H1 (cell line): Measurements from ENCODE around the gene FBLN2. TPM values are rescaled to one million over a fixed set of nuclear protein-coding genes. Genes with fewer than 3 reads are reported as not detected.

Source experiments
- CTCF ChIA-PET: fragments of 300-600 bp; sonication (Branson Sonifier 250); formaldehyde crosslinking; loops from one replicate; lab custom pipeline; 2021; ENCODE audit not compliant: partially characterized antibody; lab: Charles Lee
- POLR2A ChIA-PET: fragments of 300-600 bp; sonication (Branson Sonifier 250); formaldehyde crosslinking; loops from one replicate; lab custom pipeline; 2021; ENCODE audit warnings: inconsistent platforms; ENCODE audit not compliant: partially characterized antibody; lab: Charles Lee
- DNase-seq, 2 experiments: peaks; one replicate each; pipeline versions ENCODE4 v3.0.0 to v3.0.0-alpha.2; 2010 to 2022; ENCODE audit warnings: low spot score in 2 of 2, low read depth in 1 of 2, mixed read lengths in 1 of 2
- FAIRE-seq: peaks from 2 replicates; lab custom pipeline; 2011; peaks lifted over from hg19 to GRCh38; lab: Jason Lieb, UNC
- H2AFZ ChIP-seq: 2 replicates; pipeline ENCODE4 v1.8.1; 2012; ENCODE audit warnings: low read length, inconsistent platforms
- H2AK5ac ChIP-seq: 2 replicates; pipeline ENCODE4 v1.6.1; 2013; ENCODE audit warnings: low read depth, low read length
- H2BK120ac ChIP-seq: replicated peaks from 2 replicates; pipeline ENCODE3; 2013; ENCODE audit warnings: low read depth, low read length, inconsistent platforms
- H2BK12ac ChIP-seq: 2 replicates; pipeline ENCODE4 v1.6.1; 2013; ENCODE audit warnings: low read depth, low read length
- H2BK15ac ChIP-seq: 2 replicates; pipeline ENCODE4 v1.6.1; 2013; ENCODE audit warnings: low read length
- H2BK20ac ChIP-seq: 2 replicates; pipeline ENCODE4 v1.6.1; 2013; ENCODE audit warnings: low read length
- H2BK5ac ChIP-seq: 2 replicates; pipeline ENCODE4 v1.6.1; 2013; ENCODE audit warnings: low read depth, low read length
- H3K14ac ChIP-seq: 2 replicates; pipeline ENCODE4 v1.6.1; 2013; ENCODE audit warnings: inconsistent platforms; ENCODE audit not compliant: insufficient read length
- H3K18ac ChIP-seq: 2 replicates; pipeline ENCODE4 v1.6.1; 2013; ENCODE audit warnings: low read length; ENCODE audit errors: extremely low read depth
- H3K23ac ChIP-seq: 2 replicates; pipeline ENCODE4 v1.6.1; 2013; ENCODE audit warnings: inconsistent platforms; ENCODE audit not compliant: insufficient read length
- H3K23me2 ChIP-seq: 2 replicates; pipeline ENCODE4 v1.6.1; 2013; ENCODE audit warnings: low read depth, low read length
- H3K27ac ChIP-seq: 2 replicates; pipeline ENCODE4 v1.6.1; 2011; ENCODE audit warnings: low read depth, low read length, inconsistent platforms
- H3K27me3 ChIP-seq, 4 experiments: replicated peaks in 1 of 4; 1 replicate in 1 of 4; 2 replicates in 3 of 4; pipeline versions ENCODE4 v1.6.1 to v1.8.1; 2011 to 2013; ENCODE audit warnings: low read length in 3 of 4, mild to moderate bottlenecking in 3 of 4, inconsistent platforms in 2 of 4, mixed read lengths in 2 of 4, moderate library complexity in 1 of 4; ENCODE audit not compliant: control insufficient read depth in 3 of 4, insufficient read depth in 3 of 4; ENCODE audit errors: extremely low read depth in 1 of 4
- H3K36me3 ChIP-seq, 4 experiments: 2 replicates each; pipeline versions ENCODE4 v1.6.1 to v1.8.1; 2011 to 2013; ENCODE audit warnings: mild to moderate bottlenecking in 4 of 4, low read length in 3 of 4, moderate library complexity in 2 of 4, control low read depth in 1 of 4, inconsistent platforms in 1 of 4; ENCODE audit not compliant: insufficient read depth in 4 of 4, control insufficient read depth in 2 of 4
- H3K4ac ChIP-seq: replicated peaks from 2 replicates; pipeline ENCODE3; 2013; ENCODE audit warnings: low read length, low read depth, mixed read lengths, inconsistent platforms; ENCODE audit not compliant: insufficient read length
- H3K4me1 ChIP-seq, 4 experiments: replicated peaks in 1 of 4; 1 replicate in 1 of 4; 2 replicates in 3 of 4; pipeline versions ENCODE4 v1.6.1 to v1.8.1; 2011 to 2013; ENCODE audit warnings: low read length in 3 of 4, inconsistent platforms in 2 of 4, mixed read lengths in 1 of 4; ENCODE audit not compliant: insufficient read depth in 4 of 4, control insufficient read depth in 3 of 4
- H3K4me2 ChIP-seq, 2 experiments: 2 replicates each; pipeline versions ENCODE4 v1.6.1 to v1.8.1; 2011 to 2013; ENCODE audit warnings: low read depth in 2 of 2, low read length in 2 of 2, control low read depth in 1 of 2, inconsistent platforms in 1 of 2, mild to moderate bottlenecking in 1 of 2; ENCODE audit not compliant: insufficient read depth in 1 of 2
- H3K4me3 ChIP-seq, 4 experiments: fragments of 200-600, 300-600 bp in 1 of 4; sonication (generic), shearing (Covaris generic), sonication (Bioruptor Twin) in 1 of 4; 2 replicates each; pipeline versions ENCODE4 v1.5.1 to v1.8.1; 2011 to 2016; ENCODE audit warnings: low read length in 4 of 4, low read depth in 3 of 4, control low read depth in 2 of 4, inconsistent platforms in 2 of 4, mild to moderate bottlenecking in 2 of 4, mixed read lengths in 1 of 4, moderate library complexity in 1 of 4; ENCODE audit not compliant: insufficient read depth in 2 of 4; ENCODE audit errors: extremely low read depth in 1 of 4
- H3K56ac ChIP-seq: replicated peaks from 2 replicates; pipeline ENCODE3; 2013; ENCODE audit warnings: low read depth, mild to moderate bottlenecking, mixed read lengths, low read length, inconsistent platforms; ENCODE audit not compliant: insufficient read length
- H3K79me1 ChIP-seq: 2 replicates; pipeline ENCODE4 v1.6.1; 2013; ENCODE audit warnings: low read depth, low read length, control low read depth
- H3K79me2 ChIP-seq, 2 experiments: 2 replicates each; pipeline versions ENCODE4 v1.6.1 to v1.8.1; 2012 to 2013; ENCODE audit warnings: low read length in 2 of 2, mild to moderate bottlenecking in 2 of 2, inconsistent platforms in 1 of 2; ENCODE audit not compliant: insufficient read depth in 2 of 2, control insufficient read depth in 1 of 2
- H3K9ac ChIP-seq, 4 experiments: replicated peaks in 1 of 4; 1 replicate in 1 of 4; 2 replicates in 3 of 4; pipeline versions ENCODE4 v1.6.1 to v1.8.1; 2011 to 2013; ENCODE audit warnings: low read depth in 3 of 4, low read length in 3 of 4, control low read depth in 2 of 4, mild to moderate bottlenecking in 2 of 4, moderate library complexity in 2 of 4, inconsistent platforms in 1 of 4; ENCODE audit errors: extremely low read depth in 1 of 4
- H3K9me3 ChIP-seq, 2 experiments: 2 replicates each; pipeline versions ENCODE4 v1.6.1 to v1.8.1; 2012 to 2013; ENCODE audit warnings: mild to moderate bottlenecking in 2 of 2, moderate library complexity in 2 of 2, control low read depth in 1 of 2, inconsistent platforms in 1 of 2, low read depth in 1 of 2, low read length in 1 of 2, mixed read lengths in 1 of 2; ENCODE audit not compliant: insufficient read depth in 2 of 2
- H4K20me1 ChIP-seq, 2 experiments: replicated peaks in 1 of 2; 2 replicates each; pipeline versions ENCODE3 to v1.8.1; 2011 to 2013; ENCODE audit warnings: inconsistent platforms in 2 of 2, low read length in 2 of 2, mild to moderate bottlenecking in 1 of 2; ENCODE audit not compliant: insufficient read depth in 2 of 2, control insufficient read depth in 1 of 2
- H4K5ac ChIP-seq: 2 replicates; pipeline ENCODE4 v1.6.1; 2013; ENCODE audit warnings: low read length, low read depth, mixed read lengths, inconsistent platforms; ENCODE audit not compliant: insufficient read length
- H4K8ac ChIP-seq: 2 replicates; pipeline ENCODE4 v1.8.0; 2013; ENCODE audit warnings: mild to moderate bottlenecking, moderate library complexity, low read length, inconsistent platforms; ENCODE audit not compliant: insufficient read depth; ENCODE audit errors: extremely low read depth
- H4K91ac ChIP-seq: replicated peaks from 2 replicates; pipeline ENCODE3; 2013; ENCODE audit warnings: low read length, mixed read lengths, inconsistent platforms; ENCODE audit not compliant: insufficient read length
- CBX5 ChIP-seq: fragments of 300-800, 300-1000 bp; sonication (generic); IDR thresholded peaks from 2 replicates; pipeline ENCODE4 v1.7.1; 2016; ENCODE audit warnings: antibody characterized with exemption, low read length, low read depth
- EZH2 ChIP-seq: fragments of 200-600 bp; sonication (generic); IDR thresholded peaks from 2 replicates; pipeline ENCODE4 v1.7.1; 2012; ENCODE audit warnings: low read depth, mild to moderate bottlenecking, moderate library complexity, low read length, inconsistent platforms; ENCODE audit not compliant: severe bottlenecking
- GABPA ChIP-seq: IDR thresholded peaks from 2 replicates; pipeline ENCODE4 v1.6.1; 2011; ENCODE audit warnings: mild to moderate bottlenecking, low read length, moderate library complexity, borderline replicate concordance; ENCODE audit not compliant: insufficient read depth
- GTF2F1 ChIP-seq: IDR thresholded peaks from 2 replicates; pipeline ENCODE4 v1.6.1; 2012; ENCODE audit warnings: low read depth, low read length, improper control_type of control experiment, borderline replicate concordance
- HDAC6 ChIP-seq: IDR thresholded peaks from one replicate; pipeline ENCODE4 v1.7.1; 2012; ENCODE audit warnings: low read depth, mild to moderate bottlenecking, inconsistent platforms, low read length, moderate library complexity
- KDM1A ChIP-seq: fragments of 200-600, 300-600 bp; sonication (generic); IDR thresholded peaks from 2 replicates; pipeline ENCODE4 v1.7.1; 2016; ENCODE audit warnings: mild to moderate bottlenecking, low read length, borderline replicate concordance
- MAFK ChIP-seq: IDR thresholded peaks from 2 replicates; pipeline ENCODE4 v1.6.1; 2012; ENCODE audit warnings: low read depth, mild to moderate bottlenecking, improper control_type of control experiment, low read length
- PHF8 ChIP-seq: fragments of 200-600 bp; sonication (generic); conservative IDR thresholded peaks from 2 replicates; pipeline ENCODE4 v1.7.1; 2012; ENCODE audit warnings: low read depth, mild to moderate bottlenecking, inconsistent platforms, low read length, moderate library complexity
- RBBP5 ChIP-seq: IDR thresholded peaks from 2 replicates; pipeline ENCODE4 v1.7.1; 2012; ENCODE audit warnings: low read depth, mild to moderate bottlenecking, inconsistent platforms, low read length, moderate library complexity, borderline replicate concordance
- RNF2 ChIP-seq: fragments of 200-900, 300-1000 bp; sonication (generic); IDR thresholded peaks from 2 replicates; pipeline ENCODE4 v1.7.1; 2016; ENCODE audit warnings: borderline replicate concordance, low read depth, mild to moderate bottlenecking, antibody characterized with exemption, low read length; ENCODE audit not compliant: poor library complexity, severe bottlenecking; ENCODE audit errors: missing control alignments
- SAP30 ChIP-seq: fragments of 300-600 bp; sonication (generic); IDR thresholded peaks from 2 replicates; pipeline ENCODE4 v1.7.1; 2012; ENCODE audit warnings: low read length, moderate library complexity, mild to moderate bottlenecking, inconsistent platforms; ENCODE audit not compliant: insufficient read depth, insufficient replicate concordance
- SRF ChIP-seq: IDR thresholded peaks from 2 replicates; pipeline ENCODE4 v1.6.1; 2011; ENCODE audit warnings: mild to moderate bottlenecking, low read depth, low read length, moderate library complexity
- SUZ12 ChIP-seq: fragments of 200-600 bp; sonication (generic); IDR thresholded peaks from 2 replicates; pipeline ENCODE4 v1.6.1; 2012; ENCODE audit warnings: mild to moderate bottlenecking, inconsistent platforms, low read length, moderate library complexity, mixed read lengths
- WGBS, 2 experiments: shearing (Covaris generic) in 1 of 2; methylation state at CpG; one replicate each; pipeline versions ENCODE4 v1.1.6 to v1.1.7; 2013 to 2015; ENCODE audit warnings: low lambda C conversion rate in 2 of 2, mixed read lengths in 2 of 2, inconsistent platforms in 1 of 2, low coverage in 1 of 2, missing lambda C conversion rate in 1 of 2; ENCODE audit not compliant: insufficient replicate concordance in 2 of 2, insufficient coverage in 1 of 2, insufficient read length in 1 of 2; ENCODE audit errors: extremely low coverage in 1 of 2, missing lambda C conversion rate in 1 of 2; 5-methylcytosine and 5-hydroxymethylcytosine counted together
- polyA plus RNA-seq, 7 experiments: library from polyadenylated mRNA; depleted of rRNA in 3 of 7; stranded (reverse) in 5 of 7; unstranded in 2 of 7; fragments of >200 nt in 5 of 7; fragments of 200-250 nt in 2 of 7; gene quantifications; 1 replicate in 5 of 7; 2 replicates in 1 of 7; 4 replicates in 1 of 7; pipeline versions ENCODE4 v1.2.1 to v1.2.3, GENCODE V29; 2011 to 2013; ENCODE audit warnings: missing spikeins in 2 of 7, mixed read lengths in 2 of 7
- total RNA-seq: library from RNA; stranded (reverse); fragmentation: NEBNext Ultra II Directional; extraction: Animal tissue kit (Norgen Biotek cat#: 25700); gene quantifications from 2 replicates; pipeline ENCODE4 v1.2.1, GENCODE V29; 2021

Gene FBLN2
- total and polyA plus RNA-seq, 2 of the 8 experiments (the other 6 are each of a cell fraction or from before 2014, with no cell fraction given), result 17.4 to 24.2 TPM

GRCh38 chr3:13622356-13622755, 73.4 kb downstream of the FBLN2 start:
- WGBS, 2 experiments, result 83% methylated on average over 15 of the region's 15 CpGs; no CpG with 5 or more reads in 1 of the 2 experiments
- peak overlapping the region; percentile 39; the same call in 1 of the 2 replicates for H2BK12ac ChIP-seq
- no peak overlapping the region for H3K14ac ChIP-seq
- peak overlapping the region; percentile 88; the same call in 1 of the 2 replicates for H4K8ac ChIP-seq
- no peak overlapping the region for H2AFZ ChIP-seq
- no peak overlapping the region for H2BK15ac ChIP-seq
- no peak overlapping the region for H4K91ac ChIP-seq
- H3K4me3 ChIP-seq, result no peak overlapping the region
- POLR2A ChIA-PET, result interaction anchor here (1.2 kb wide), 1 partner anchor 13 kb away, joined by 3 read pairs; no protein-coding TSS in a partner anchor
- no peak overlapping the region for H3K4ac ChIP-seq
- no peak overlapping the region for H3K23ac ChIP-seq
- no peaks in the 10 kb centered on the region for H3K36me3 ChIP-seq
- H2BK20ac ChIP-seq, result no peak overlapping the region
- H3K9me3 ChIP-seq, result no peaks in the 10 kb centered on the region
- DNase-seq (no peak), FAIRE-seq (no peak)
- H3K23me2 ChIP-seq, result peaks cover 3% of the 10 kb centered on the region; the same call in 1 of the 2 replicates
- no peaks in the 10 kb centered on the region for H3K79me1 ChIP-seq
- no peak overlapping the region for H3K4me2 ChIP-seq
- peaks cover 0 to 7% (median 3%) of the 10 kb centered on the region in 4 experiments; a peak in 3 of 7 replicates for H3K4me1 ChIP-seq
- H2AK5ac ChIP-seq, result no peak overlapping the region
- H3K18ac ChIP-seq, result no peak overlapping the region
- CTCF ChIA-PET, result interaction anchor here (0.5 to 4.2 kb wide), 21 partner anchors 10 to 430 kb away, joined by 3 to 28 read pairs (median 4); no protein-coding TSS in a partner anchor
- no peak overlapping the region for H3K9ac ChIP-seq
- no peaks in the 10 kb centered on the region for H3K27me3 ChIP-seq
- no peak overlapping the region for H3K56ac ChIP-seq
- H2BK120ac ChIP-seq, result no peak overlapping the region
- no peaks in the 10 kb centered on the region for H3K79me2 ChIP-seq
- peak overlapping the region; percentile 44; the same call in 1 of the 2 replicates for H2BK5ac ChIP-seq
- no peak overlapping the region for H3K27ac ChIP-seq
- peaks cover 0 to under 1% of the 10 kb centered on the region in 2 experiments for H4K20me1 ChIP-seq
- H4K5ac ChIP-seq, result no peak overlapping the region
- TF ChIP-seq SUZ12 (no peak), CBX5 (no peak), RNF2 (no peak), RBBP5 (no peak), GTF2F1 (no peak), SAP30 (no peak), PHF8 (no peak), GABPA (no peak), KDM1A (no peak), HDAC6 (no peak), MAFK (no peak), EZH2 (no peak), SRF (no peak)
